IMR-90 (cell line): Measurements from ENCODE around the gene ARHGEF26. TPM values are rescaled to one million over a fixed set of nuclear protein-coding genes. Genes with fewer than 3 reads are reported as not detected.

Experiments
- ATAC-seq: fragments of 200-7000 bp; cut with Tn5 transposase; 2 replicates; pipeline ENCODE4 v1.9.1; 2020; ENCODE audit warnings: low read depth, mild to moderate bottlenecking, moderate library complexity
- BruUV-seq: library from RNA; stranded (reverse); fragments of 400-500 nt; replicated peaks from 2 replicates; lab custom pipeline; 2021; lab: Mats Ljungman, UMichigan
- CTCF ChIA-PET: fragments of 300-600 bp; formaldehyde crosslinking; extraction: SDS; loops from one replicate; lab custom pipeline; 2021; ENCODE audit warnings: antibody characterized with exemption; lab: Yijun Ruan, JAX
- POLR2A ChIA-PET: fragments of 300-600 bp; sonication (Branson Sonifier 250); formaldehyde crosslinking; loops from one replicate; lab custom pipeline; 2022; ENCODE audit warnings: antibody characterized with exemption; ENCODE audit not compliant: unreplicated experiment; lab: Charles Lee
- DNase-seq: peaks from one replicate; pipeline ENCODE4 v3.0.0; 2013
- H2AFZ ChIP-seq: replicated peaks from 2 replicates; pipeline ENCODE3; 2013; ENCODE audit warnings: low read length, mild to moderate bottlenecking; ENCODE audit not compliant: poor library complexity
- H2AK5ac ChIP-seq: 2 replicates; pipeline ENCODE4 v1.6.1; 2013; ENCODE audit warnings: low read depth, low read length, inconsistent platforms
- H2AK9ac ChIP-seq: replicated peaks from 2 replicates; pipeline ENCODE3; 2013; ENCODE audit warnings: mild to moderate bottlenecking, low read depth, low read length, moderate library complexity; ENCODE audit not compliant: poor library complexity
- H2BK120ac ChIP-seq: 2 replicates; pipeline ENCODE4 v1.6.1; 2013; ENCODE audit warnings: low read depth, low read length, inconsistent platforms
- H2BK15ac ChIP-seq: 3 replicates; pipeline ENCODE4 v1.6.1; 2013; ENCODE audit warnings: low read depth, low read length, inconsistent platforms
- H2BK20ac ChIP-seq: 2 replicates; pipeline ENCODE4 v1.6.1; 2013; ENCODE audit warnings: low read depth, mild to moderate bottlenecking, inconsistent platforms, low read length, moderate library complexity
- H2BK5ac ChIP-seq: 2 replicates; pipeline ENCODE4 v1.6.1; 2013; ENCODE audit warnings: mild to moderate bottlenecking, low read depth, low read length, inconsistent platforms; ENCODE audit not compliant: poor library complexity, severe bottlenecking
- H3K14ac ChIP-seq: replicated peaks from 2 replicates; pipeline ENCODE4 v1.6.1; 2013; ENCODE audit warnings: low read depth, low read length, inconsistent platforms
- H3K18ac ChIP-seq: 2 replicates; pipeline ENCODE4 v1.6.1; 2013; ENCODE audit warnings: low read depth, low read length, control low read depth
- H3K23ac ChIP-seq: 2 replicates; pipeline ENCODE4 v1.6.1; 2013; ENCODE audit warnings: low read depth, low read length, inconsistent platforms
- H3K27ac ChIP-seq: 2 replicates; pipeline ENCODE4 v1.5.1; 2013; ENCODE audit warnings: mild to moderate bottlenecking, control low read depth, low read length; ENCODE audit not compliant: insufficient read depth
- H3K27me3 ChIP-seq: 2 replicates; pipeline ENCODE4 v1.6.1; 2013; ENCODE audit warnings: low read length; ENCODE audit not compliant: control insufficient read depth, insufficient read depth
- H3K36me3 ChIP-seq: 2 replicates; pipeline ENCODE4 v1.6.1; 2013; ENCODE audit warnings: low read length, mixed read lengths; ENCODE audit not compliant: control insufficient read depth, insufficient read depth
- H3K4ac ChIP-seq: 2 replicates; pipeline ENCODE4 v1.6.1; 2013; ENCODE audit warnings: low read depth, low read length, inconsistent platforms
- H3K4me1 ChIP-seq: 2 replicates; pipeline ENCODE4 v1.6.1; 2013; ENCODE audit warnings: low read length, mixed read lengths; ENCODE audit not compliant: control insufficient read depth, insufficient read depth
- H3K4me2 ChIP-seq: 2 replicates; pipeline ENCODE4 v1.6.1; 2013; ENCODE audit warnings: low read depth, mild to moderate bottlenecking, control low read depth, low read length, moderate library complexity
- H3K4me3 ChIP-seq: 2 replicates; pipeline ENCODE4 v1.5.1; 2013; ENCODE audit warnings: low read depth, mild to moderate bottlenecking, control low read depth, low read length, moderate library complexity; ENCODE audit not compliant: insufficient read depth
- H3K56ac ChIP-seq: 2 replicates; pipeline ENCODE4 v1.6.1; 2013; ENCODE audit warnings: low read length, inconsistent platforms; ENCODE audit not compliant: insufficient read depth; ENCODE audit errors: extremely low read depth
- H3K79me1 ChIP-seq, 2 experiments: 2 replicates each; pipeline ENCODE4 v1.6.1; 2013; ENCODE audit warnings: low read length in 2 of 2, inconsistent platforms in 1 of 2, low read depth in 1 of 2
- H3K9ac ChIP-seq: 2 replicates; pipeline ENCODE4 v1.6.1; 2013; ENCODE audit warnings: low read depth, low read length, control low read depth
- H3K9me1 ChIP-seq: 2 replicates; pipeline ENCODE4 v1.6.1; 2013; ENCODE audit warnings: low read length, inconsistent platforms; ENCODE audit not compliant: insufficient read depth
- H3K9me3 ChIP-seq: 2 replicates; pipeline ENCODE4 v1.6.1; 2013; ENCODE audit warnings: low read length; ENCODE audit not compliant: control insufficient read depth, insufficient read depth
- H4K20me1 ChIP-seq: 2 replicates; pipeline ENCODE4 v1.6.1; 2013; ENCODE audit warnings: low read length, inconsistent platforms; ENCODE audit not compliant: insufficient read depth
- H4K5ac ChIP-seq: 2 replicates; pipeline ENCODE4 v1.6.1; 2013; ENCODE audit warnings: mild to moderate bottlenecking, low read depth, low read length, control low read depth
- H4K8ac ChIP-seq, 2 experiments: 2 replicates each; pipeline ENCODE4 v1.6.1; 2013; ENCODE audit warnings: low read depth in 2 of 2, low read length in 2 of 2, control low read depth in 1 of 2, inconsistent platforms in 1 of 2
- H4K91ac ChIP-seq: 2 replicates; pipeline ENCODE4 v1.6.1; 2013; ENCODE audit warnings: low read depth, low read length, inconsistent platforms; ENCODE audit not compliant: insufficient read depth
- BHLHE40 ChIP-seq: fragments of 150-350 bp; IDR thresholded peaks from 2 replicates; pipeline ENCODE4 v1.6.1; 2016; ENCODE audit warnings: mild to moderate bottlenecking, low read depth, low read length
- CEBPB ChIP-seq: IDR thresholded peaks from 2 replicates; pipeline ENCODE4 v1.6.1; 2012; ENCODE audit warnings: low read depth, low read length, improper control_type of control experiment
- CHD1 ChIP-seq: IDR thresholded peaks from 2 replicates; pipeline ENCODE4 v1.6.1; 2012; ENCODE audit warnings: low read depth, low read length, improper control_type of control experiment
- FOS ChIP-seq: fragments of 150-350 bp; IDR thresholded peaks from 2 replicates; pipeline ENCODE4 v1.6.1; 2016; ENCODE audit warnings: low read depth, low read length
- MAFK ChIP-seq: IDR thresholded peaks from 2 replicates; pipeline ENCODE4 v1.6.1; 2012; ENCODE audit warnings: low read depth, low read length, improper control_type of control experiment
- MAZ ChIP-seq: IDR thresholded peaks from 2 replicates; pipeline ENCODE4 v1.6.1; 2012; ENCODE audit warnings: low read depth, mild to moderate bottlenecking, low read length, improper control_type of control experiment, moderate library complexity, borderline replicate concordance
- MXI1 ChIP-seq: IDR thresholded peaks from 2 replicates; pipeline ENCODE4 v1.6.1; 2012; ENCODE audit warnings: low read depth, mild to moderate bottlenecking, low read length, moderate library complexity, borderline replicate concordance
- NFE2L2 ChIP-seq: fragments of 150-350 bp; IDR thresholded peaks from 2 replicates; pipeline ENCODE4 v1.6.1; 2016; ENCODE audit warnings: low read depth, mild to moderate bottlenecking, low read length
- POLR2A ChIP-seq: IDR thresholded peaks from 2 replicates; pipeline ENCODE4 v1.6.1; 2012; ENCODE audit warnings: mild to moderate bottlenecking, low read depth, low read length
- RAD21 ChIP-seq: IDR thresholded peaks from 2 replicates; pipeline ENCODE4 v1.6.1; 2012; ENCODE audit warnings: low read length, improper control_type of control experiment
- RCOR1 ChIP-seq: IDR thresholded peaks from 2 replicates; pipeline ENCODE4 v1.6.1; 2012; ENCODE audit warnings: mild to moderate bottlenecking, low read length, improper control_type of control experiment; ENCODE audit not compliant: insufficient replicate concordance
- RFX5 ChIP-seq: IDR thresholded peaks from 2 replicates; pipeline ENCODE4 v1.8.0; 2012; ENCODE audit warnings: low read depth, mild to moderate bottlenecking, low read length, moderate library complexity
- SMC3 ChIP-seq: fragments of 150-350 bp; IDR thresholded peaks from 2 replicates; pipeline ENCODE4 v1.6.1; 2016; ENCODE audit warnings: low read depth, mild to moderate bottlenecking, antibody characterized with exemption, low read length, moderate library complexity
- WGBS, 2 experiments: methylation state at CpG; one replicate each; pipeline versions ENCODE4 v1.1.5 to v1.1.7; 2013; ENCODE audit warnings: missing lambda C conversion rate in 2 of 2; ENCODE audit not compliant: insufficient read length in 1 of 2; ENCODE audit errors: extremely low coverage in 2 of 2; 5-methylcytosine and 5-hydroxymethylcytosine counted together
- dilution Hi-C: fragments of 300-500 bp; cut with HindIII; formaldehyde crosslinking; loops from one replicate; pipeline ENCODE4 v1.14.3; 2018; ENCODE audit warnings: low sequenced_read_pairs; ENCODE audit not compliant: unreplicated experiment
- in situ Hi-C: fragments of 300-500 bp; cut with MboI; formaldehyde crosslinking; loops from 3 replicates; pipeline ENCODE4 v1.14.3; 2019; ENCODE audit warnings: low sequenced_read_pairs, inconsistent platforms, mixed read lengths
- intact Hi-C: fragments of 100-400 bp; cut with micrococcal nuclease; formaldehyde crosslinking; loops from 2 replicates; pipeline ENCODE4 v1.10.0; 2022
- polyA plus RNA-seq, 3 experiments: library from polyadenylated mRNA; depleted of rRNA; stranded (reverse); fragments of >200 nt; gene quantifications; 2 replicates each; pipeline ENCODE4 v1.2.3, GENCODE V29; 2012; ENCODE audit warnings: low replicate concordance in 1 of 3
- total RNA-seq: library from RNA; depleted of rRNA; stranded (reverse); fragments of >200 nt; gene quantifications from 2 replicates; pipeline ENCODE4 v1.2.3, GENCODE V29; 2012
- TF ChIP-seq, protein P1 (sequence below): conservative IDR thresholded peaks from 2 replicates; pipeline ENCODE4 v1.5.1; 2012; ENCODE audit warnings: mild to moderate bottlenecking, low read depth, low read length, improper control_type of control experiment
- TF ChIP-seq, protein P2 (sequence below): fragments of 150-350 bp; IDR thresholded peaks from 2 replicates; pipeline ENCODE4 v1.6.1; 2016; ENCODE audit warnings: low read depth, mild to moderate bottlenecking, low read length, moderate library complexity, borderline replicate concordance
- TF ChIP-seq, protein P3 (sequence below): fragments of 150-350 bp; IDR thresholded peaks from 2 replicates; pipeline ENCODE4 v1.6.1; 2017; ENCODE audit warnings: mild to moderate bottlenecking, antibody characterized with exemption, low read length, low read depth

ARHGEF26 gene
- total and polyA plus RNA-seq, 2 of the 4 experiments (the other 2 are of a cell fraction) = 2.0 to 2.3 TPM

DNA sequence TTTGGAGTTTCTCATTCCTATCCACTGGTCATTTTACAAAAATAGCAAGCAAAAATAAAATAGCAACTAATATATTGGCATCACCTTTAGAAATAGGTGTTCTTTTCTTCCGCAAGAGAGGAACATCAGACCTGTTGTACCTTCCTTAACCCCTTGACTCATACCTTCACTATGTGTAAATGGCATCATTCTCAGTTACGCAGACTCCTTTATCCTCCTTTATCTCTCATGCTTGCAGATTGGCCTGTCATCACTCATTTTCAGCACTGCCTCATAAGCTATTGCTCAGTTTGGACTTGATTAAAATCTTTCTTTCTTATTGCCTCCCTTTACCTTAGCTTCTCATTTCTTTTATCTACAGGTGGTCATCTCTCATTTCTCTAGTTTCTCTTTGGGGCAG is 21.4 kb downstream of the ARHGEF26 start:
- in situ Hi-C loops (no loop called here), dilution Hi-C loops (no loop called here), intact Hi-C loops (no loop called here)
- Histone ChIP-seq H3K4me1 (no peaks in the 10 kb centered on the region), H3K9me1 (no peaks in the 10 kb centered on the region), H2BK15ac (no peak overlapping the region), H3K18ac (no peak overlapping the region), H3K4ac (no peak overlapping the region), H3K36me3 (no peaks in the 10 kb centered on the region), H4K5ac (no peak overlapping the region), H2AK9ac (no peak overlapping the region), H3K79me1 (no peaks in the 10 kb centered on the region), H2BK5ac (no peak overlapping the region), H4K91ac (no peak overlapping the region), H2BK20ac (no peak overlapping the region), H3K14ac (no peak overlapping the region), H3K4me3 (no peak overlapping the region), H3K4me2 (no peak overlapping the region), H3K23ac (no peak overlapping the region), H4K20me1 (no peaks in the 10 kb centered on the region), H2BK120ac (no peak overlapping the region), H4K8ac (no peak overlapping the region), H3K9me3 (no peaks in the 10 kb centered on the region), H2AFZ (no peak overlapping the region), H3K56ac (no peak overlapping the region), H2AK5ac (no peak overlapping the region), H3K27me3 (no peaks in the 10 kb centered on the region), H3K9ac (no peak overlapping the region), H3K27ac (no peak overlapping the region)
- POLR2A ChIA-PET = interaction anchor here (0.6 kb wide), 1 partner anchor 142 kb away, joined by 4 read pairs; no protein-coding TSS in a partner anchor
- CTCF ChIA-PET = no interaction called here
- ATAC-seq (no peak), DNase-seq (no peak)
- no CpG with 5 or more reads among the region's 2 CpGs for WGBS, 2 experiments
- no peak for TF ChIP-seq CEBPB
- TF ChIP-seq CHD1 = no peak
- TF ChIP-seq FOS = no peak
- no peak for TF ChIP-seq POLR2A
- TF ChIP-seq MAFK = no peak
- no peak for TF ChIP-seq RAD21
- no peak for TF ChIP-seq BHLHE40
- TF ChIP-seq RFX5 = no peak
- TF ChIP-seq, protein P1, sequence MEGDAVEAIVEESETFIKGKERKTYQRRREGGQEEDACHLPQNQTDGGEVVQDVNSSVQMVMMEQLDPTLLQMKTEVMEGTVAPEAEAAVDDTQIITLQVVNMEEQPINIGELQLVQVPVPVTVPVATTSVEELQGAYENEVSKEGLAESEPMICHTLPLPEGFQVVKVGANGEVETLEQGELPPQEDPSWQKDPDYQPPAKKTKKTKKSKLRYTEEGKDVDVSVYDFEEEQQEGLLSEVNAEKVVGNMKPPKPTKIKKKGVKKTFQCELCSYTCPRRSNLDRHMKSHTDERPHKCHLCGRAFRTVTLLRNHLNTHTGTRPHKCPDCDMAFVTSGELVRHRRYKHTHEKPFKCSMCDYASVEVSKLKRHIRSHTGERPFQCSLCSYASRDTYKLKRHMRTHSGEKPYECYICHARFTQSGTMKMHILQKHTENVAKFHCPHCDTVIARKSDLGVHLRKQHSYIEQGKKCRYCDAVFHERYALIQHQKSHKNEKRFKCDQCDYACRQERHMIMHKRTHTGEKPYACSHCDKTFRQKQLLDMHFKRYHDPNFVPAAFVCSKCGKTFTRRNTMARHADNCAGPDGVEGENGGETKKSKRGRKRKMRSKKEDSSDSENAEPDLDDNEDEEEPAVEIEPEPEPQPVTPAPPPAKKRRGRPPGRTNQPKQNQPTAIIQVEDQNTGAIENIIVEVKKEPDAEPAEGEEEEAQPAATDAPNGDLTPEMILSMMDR = no peak
- TF ChIP-seq RCOR1 = no peak
- no peak for TF ChIP-seq NFE2L2
- no peak for TF ChIP-seq MAZ
- no peak for TF ChIP-seq SMC3
- no peak for TF ChIP-seq MXI1
- TF ChIP-seq, protein P2, sequence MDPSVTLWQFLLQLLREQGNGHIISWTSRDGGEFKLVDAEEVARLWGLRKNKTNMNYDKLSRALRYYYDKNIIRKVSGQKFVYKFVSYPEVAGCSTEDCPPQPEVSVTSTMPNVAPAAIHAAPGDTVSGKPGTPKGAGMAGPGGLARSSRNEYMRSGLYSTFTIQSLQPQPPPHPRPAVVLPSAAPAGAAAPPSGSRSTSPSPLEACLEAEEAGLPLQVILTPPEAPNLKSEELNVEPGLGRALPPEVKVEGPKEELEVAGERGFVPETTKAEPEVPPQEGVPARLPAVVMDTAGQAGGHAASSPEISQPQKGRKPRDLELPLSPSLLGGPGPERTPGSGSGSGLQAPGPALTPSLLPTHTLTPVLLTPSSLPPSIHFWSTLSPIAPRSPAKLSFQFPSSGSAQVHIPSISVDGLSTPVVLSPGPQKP = no peak
- TF ChIP-seq, protein P3, sequence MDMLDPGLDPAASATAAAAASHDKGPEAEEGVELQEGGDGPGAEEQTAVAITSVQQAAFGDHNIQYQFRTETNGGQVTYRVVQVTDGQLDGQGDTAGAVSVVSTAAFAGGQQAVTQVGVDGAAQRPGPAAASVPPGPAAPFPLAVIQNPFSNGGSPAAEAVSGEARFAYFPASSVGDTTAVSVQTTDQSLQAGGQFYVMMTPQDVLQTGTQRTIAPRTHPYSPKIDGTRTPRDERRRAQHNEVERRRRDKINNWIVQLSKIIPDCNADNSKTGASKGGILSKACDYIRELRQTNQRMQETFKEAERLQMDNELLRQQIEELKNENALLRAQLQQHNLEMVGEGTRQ = no peak
- no TSS peak for BruUV-seq
